A172 (cell line): ENCODE results near the gene TBC1D25. TPM values are rescaled to one million over a fixed set of nuclear protein-coding genes. Genes with fewer than 3 reads are reported as not detected.

Experiments used
- DNase-seq: peaks from one replicate; pipeline ENCODE4 v3.0.0-alpha.2; 2015; ENCODE audit warnings: low spot score
- total RNA-seq: library from RNA; depleted of rRNA; stranded (reverse); fragments of >200 nt; shearing (Covaris generic); gene quantifications from 2 replicates; pipeline ENCODE4 v1.2.3, GENCODE V29; 2014

The TBC1D25 gene
- total RNA-seq, 1 experiment from 2014 or later, result 12.7 TPM

DNA sequence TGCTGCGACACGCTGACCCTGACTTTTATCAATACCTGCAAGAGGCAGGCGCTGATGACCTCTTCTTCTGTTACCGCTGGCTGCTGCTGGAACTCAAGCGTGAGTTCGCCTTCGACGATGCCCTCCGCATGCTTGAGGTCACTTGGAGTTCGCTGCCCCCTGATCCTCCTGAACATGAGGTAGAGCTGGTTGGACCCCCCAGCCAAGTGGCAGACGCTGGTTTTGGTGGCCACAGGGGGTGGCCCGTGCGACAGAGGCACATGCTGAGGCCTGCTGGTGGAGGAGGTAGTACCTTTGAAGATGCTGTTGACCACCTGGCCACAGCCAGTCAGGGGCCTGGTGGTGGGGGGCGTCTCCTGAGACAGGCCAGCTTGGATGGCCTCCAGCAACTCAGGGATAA lies 20.5 kb downstream of the TBC1D25 start:
- DNase-seq, result no peak

DNA sequence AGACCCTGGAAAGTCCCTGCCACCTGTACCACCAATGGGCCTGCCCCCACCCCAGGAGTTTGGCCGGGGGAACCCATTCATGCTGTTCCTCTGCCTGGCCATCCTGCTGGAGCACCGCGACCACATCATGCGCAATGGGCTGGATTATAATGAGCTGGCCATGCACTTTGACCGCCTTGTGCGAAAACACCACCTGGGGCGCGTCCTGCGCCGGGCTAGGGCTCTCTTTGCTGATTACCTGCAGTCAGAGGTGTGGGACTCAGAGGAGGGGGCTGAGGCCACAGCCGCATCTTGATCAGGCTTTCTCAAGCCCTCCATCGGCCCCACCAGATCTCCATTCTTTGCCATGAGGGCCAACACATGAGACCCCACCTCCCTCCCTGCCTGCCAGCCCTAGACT lies 21.2 kb downstream of the TBC1D25 start:
- no peak for DNase-seq

DNA sequence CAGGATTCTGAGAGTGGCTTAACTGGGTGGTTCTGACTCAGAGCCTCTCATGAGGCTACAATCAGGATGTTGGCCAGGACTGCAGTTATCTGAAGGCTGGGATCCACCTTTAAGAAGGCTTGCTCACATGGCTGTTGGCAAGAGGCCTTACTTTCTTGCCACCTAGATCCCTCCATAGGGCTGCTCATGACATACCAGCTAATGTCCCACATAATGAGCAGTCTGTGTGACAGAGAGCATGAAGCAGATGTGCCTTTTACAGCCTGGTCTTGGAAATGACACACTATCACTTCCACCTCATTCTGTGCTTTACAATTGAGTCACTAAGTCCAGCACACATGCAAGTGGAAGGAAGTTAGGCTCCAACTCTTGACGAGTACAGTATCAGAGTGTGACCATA lies 30.4 kb downstream of the TBC1D25 start:
- DNase-seq, result peak; percentile 39

DNA sequence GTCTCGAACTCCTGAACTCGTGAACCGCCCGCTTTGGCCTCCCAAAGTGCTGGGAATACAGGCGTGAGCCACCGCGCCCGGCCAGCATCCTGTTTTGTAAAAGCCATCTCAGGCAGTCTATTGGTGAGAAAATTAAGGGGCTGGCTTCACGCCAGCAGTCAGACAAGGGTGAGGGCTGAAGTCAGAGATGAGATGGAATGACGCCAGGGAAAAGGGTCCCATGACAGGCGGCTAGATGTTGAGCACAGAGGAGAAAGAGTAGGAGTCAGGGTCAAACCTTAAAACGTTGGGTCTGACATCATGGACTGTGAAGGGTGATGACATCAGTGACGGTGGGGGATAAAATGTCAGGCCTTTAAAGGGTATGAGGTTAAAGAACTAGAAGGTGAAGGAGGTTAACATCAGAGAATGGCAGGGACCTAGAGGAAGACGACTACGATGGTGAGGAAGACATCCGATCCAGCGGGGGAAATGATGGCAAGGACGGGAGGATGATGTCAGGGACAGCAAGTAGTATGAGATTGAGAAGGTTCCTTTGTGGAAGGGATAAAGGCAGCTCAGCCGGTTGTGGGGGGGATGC lies 34.3 kb downstream of the TBC1D25 start:
- no peak for DNase-seq

DNA sequence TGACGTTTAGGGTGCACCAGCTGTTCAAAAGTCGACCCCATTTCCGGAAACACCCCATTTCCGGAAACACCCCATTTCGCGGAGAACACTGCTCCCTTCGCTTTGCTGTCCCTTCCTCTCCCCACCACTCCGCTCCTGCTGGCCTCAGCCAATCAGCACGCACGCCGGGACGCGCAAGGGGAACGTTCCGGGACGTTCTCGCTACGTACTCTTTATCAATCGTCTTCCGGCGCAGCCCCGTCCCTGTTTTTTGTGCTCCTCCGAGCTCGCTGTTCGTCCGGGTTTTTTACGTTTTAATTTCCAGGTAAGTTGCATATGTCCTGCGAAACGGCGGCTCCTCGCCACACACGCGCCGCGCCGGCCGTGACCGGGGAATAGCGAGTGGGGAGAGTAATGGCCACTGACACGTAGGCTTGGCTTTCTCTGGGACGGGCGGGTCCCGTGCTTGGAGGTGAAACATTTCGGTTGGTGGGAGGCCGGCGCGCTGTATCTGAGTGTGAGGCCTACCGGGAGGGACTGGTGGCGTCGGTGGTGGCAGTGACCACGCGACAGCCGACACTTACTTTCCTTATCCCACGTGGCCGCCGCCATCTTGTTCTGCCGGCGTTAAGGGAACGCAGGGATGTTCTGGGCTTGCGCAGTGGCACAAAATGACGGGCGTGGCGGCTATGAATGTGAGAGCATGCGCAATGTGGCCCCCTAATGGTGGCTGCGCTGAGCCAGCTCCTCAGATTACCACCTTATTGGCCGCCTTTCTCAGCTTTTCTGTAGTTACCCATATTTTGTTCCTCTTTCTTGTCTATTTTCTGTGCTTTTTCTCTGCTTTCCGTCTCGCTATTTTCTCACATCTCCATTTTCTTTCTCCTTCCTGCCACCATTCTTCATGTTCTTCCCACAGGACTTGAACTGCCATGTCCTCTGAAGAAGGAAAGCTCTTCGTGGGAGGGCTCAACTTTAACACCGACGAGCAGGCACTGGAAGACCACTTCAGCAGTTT lies 35.1 kb downstream of the TBC1D25 start, which contains the start of gene RBM3:
Gene RBM3 (plus strand): TSS at position 215 of the 997 bp plus-strand sequence. CDS start 697 bp downstream, at position 912.
- peak; percentile 91 for DNase-seq

DNA sequence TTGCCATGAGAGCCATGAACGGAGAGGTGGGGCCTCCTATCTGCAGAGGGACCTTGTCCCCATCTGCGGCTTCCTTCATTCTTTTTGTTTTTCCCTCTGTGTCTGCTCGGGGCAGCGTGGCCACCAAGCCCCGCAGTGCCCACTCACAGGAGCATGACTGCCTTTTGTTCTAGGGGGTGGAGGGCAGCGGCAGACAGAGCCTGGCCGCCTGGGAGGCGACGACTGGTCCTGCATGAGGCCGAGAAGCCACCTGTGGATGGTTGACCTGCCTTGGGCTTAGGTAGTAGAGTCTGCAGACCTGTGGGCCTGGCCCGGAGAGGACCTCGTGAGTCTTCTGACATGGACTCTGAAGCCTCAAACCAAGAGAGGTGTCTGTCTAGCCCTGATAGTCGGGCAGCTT lies 36.1 kb downstream of the TBC1D25 start:
- no peak for DNase-seq

DNA sequence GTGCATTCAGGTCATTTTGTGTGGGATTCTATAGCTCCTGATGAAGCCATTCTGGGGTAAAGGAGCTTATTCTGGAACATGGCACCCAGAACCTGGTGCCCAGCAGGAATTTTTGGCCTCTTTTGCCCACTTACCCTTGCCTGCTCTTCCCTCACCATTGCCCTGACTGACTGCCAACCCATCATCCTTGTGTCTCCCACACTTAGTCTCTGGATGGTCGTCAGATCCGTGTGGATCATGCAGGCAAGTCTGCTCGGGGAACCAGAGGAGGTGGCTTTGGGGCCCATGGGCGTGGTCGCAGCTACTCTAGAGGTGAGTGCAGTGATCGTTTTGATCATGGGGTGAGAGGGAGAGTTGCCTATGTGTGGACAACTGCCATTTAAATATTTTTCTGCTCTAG lies 36.6 kb downstream of the TBC1D25 start:
- DNase-seq, result no peak

DNA sequence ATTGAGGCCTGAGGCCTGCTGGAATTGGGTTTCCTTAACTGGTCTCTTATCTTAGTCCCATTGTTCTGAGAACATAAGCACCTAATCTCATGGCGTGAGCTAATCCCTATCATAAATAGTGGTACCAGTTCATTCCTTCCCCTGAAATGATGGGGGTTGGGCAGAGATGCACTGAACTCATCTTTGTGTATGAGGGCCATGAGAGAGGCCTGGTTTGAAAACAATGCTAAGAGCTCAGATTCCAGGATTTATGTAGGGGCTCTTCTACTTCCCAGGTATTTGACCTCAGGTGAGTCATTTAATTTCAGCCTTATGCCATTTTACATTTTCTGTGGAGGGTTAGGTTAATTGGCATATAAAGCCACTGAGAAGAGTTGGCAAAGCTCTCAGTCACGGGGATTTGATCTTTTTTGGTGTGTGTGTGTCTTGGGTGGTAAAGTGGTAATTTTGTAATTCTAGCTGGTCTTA lies 39.2 kb downstream of the TBC1D25 start:
- no peak for DNase-seq

DNA sequence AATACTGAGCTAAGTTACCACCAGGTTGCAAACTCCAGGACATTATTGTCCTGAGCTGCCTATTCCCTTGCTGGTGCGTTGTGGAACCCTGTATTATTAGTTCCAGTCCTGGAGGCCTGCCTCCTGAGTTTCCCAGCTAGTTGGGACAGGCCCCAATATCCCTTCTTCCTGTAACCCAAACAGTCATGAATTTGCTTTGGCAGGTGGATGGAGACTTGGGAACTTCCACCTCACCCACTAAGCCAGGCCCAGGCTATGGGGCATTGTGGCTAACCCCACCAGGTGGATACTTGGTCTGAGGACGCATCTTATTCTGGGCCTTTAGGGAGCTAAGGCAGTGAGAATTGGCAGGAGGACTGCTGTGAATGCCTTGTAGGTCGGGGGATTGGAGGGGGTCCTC lies 39.7 kb downstream of the TBC1D25 start:
- no peak for DNase-seq

DNA sequence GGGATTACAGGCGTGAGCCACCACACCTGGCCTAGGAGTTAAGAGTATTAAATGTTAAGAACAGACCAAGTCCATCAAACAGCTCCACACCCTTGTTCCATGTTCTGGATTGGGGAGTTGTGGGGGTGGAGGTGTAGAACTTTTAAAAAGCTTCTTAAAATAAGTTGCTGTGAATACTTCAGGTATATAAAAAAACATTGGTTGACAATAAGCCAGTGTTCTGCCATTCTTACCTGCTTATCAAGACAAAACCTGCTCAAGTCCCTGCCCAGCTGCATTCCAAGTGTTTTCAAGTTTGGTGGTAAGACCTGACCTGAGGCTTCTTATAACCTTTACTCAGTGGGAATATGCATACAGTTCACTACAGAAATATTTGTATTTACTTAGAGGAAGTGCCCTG lies 41.1 kb downstream of the TBC1D25 start:
- no peak for DNase-seq

DNA sequence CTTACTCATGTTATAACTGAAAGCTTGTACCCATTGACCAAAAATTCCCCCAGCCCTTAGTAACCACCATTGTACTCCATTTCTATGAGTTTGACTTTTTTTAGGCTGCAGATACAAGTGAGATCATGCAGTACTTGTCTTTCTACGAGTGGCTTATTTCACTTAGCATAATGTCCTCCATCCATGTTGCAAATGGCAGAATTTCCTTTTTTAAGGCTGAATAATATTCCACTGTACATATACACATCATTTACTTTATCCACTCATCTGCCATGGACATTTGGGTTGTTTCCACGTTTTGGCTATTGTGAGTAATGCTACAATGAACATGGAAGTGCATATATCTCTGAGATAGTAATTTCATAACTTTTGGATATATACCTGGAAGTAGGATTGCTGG lies 45.2 kb downstream of the TBC1D25 start:
- no peak for DNase-seq

DNA sequence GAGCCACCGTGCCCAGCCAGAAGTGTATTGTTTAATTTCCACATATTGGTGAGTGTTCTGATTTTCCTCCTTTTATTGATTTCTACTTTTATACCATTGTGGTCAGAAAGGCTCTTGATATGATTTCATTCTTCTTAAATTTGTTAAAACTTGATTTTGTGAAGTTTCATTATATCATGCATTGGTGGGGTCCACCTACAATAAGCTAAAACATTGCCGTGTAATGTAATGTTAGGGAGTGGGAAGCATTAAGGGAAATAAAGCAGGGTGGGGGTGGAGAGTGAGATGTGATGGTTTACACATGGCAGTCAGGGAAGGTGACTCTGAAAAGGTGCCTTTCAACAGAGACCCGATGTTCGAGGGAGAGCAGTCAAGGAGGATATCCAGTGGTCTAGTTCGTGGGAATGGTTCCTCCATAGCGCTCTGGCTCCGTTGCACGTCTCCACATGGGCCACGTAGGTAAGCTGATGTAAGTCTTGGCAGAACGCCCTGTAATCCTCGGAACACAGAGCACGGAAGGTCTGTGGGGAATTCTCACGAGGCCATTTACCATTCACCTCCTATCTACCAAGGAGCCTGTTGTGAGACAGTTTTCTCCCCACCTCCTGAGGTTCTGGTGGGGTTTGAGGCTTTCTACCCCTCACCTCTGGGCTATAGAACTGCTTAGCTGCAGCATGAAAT lies 50.1 kb downstream of the TBC1D25 start:
- no peak for DNase-seq

DNA sequence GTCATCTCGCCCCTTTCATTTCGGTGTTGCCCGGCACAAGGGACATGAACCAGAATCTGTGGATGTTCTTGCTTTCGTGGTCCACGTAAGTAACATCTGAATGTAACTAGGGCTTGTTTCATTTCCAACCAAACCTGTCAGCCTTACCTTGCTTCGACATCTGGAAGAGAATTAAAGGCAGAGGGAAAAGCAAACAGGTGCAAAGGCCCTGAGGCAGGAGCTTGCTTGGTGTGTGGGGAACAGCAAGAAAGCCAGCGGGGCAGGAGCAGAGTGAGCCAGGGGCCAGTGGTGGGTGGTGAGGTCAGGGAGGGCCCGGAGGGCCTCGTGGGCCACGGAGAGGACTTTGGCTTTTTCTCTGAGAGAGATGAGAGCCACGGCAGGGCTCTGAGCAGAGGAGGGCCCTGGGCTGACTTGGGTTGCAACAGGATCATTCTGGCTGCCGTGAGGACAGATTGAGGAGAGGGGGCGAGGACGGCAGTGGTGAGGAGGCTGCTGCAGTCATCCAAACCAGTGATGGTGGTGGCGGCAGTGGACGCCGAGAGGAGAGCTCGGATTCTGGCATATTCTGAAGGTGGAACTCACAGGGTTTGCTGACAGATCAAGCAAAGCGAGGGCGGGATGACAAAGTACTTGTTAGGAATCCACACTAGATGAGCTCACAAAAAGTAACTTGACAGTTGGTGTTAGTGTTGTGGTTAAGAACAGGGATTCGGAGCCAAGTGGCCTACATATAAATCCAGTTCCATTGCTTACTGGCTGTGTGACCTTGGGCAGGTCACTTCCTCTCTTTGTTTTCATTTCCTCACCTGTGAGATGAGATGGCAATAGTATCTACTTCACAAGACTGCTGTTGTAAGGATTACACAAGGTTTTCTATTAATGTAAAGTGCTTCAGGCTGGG lies 50.9 kb downstream of the TBC1D25 start:
- DNase-seq, result no peak

DNA sequence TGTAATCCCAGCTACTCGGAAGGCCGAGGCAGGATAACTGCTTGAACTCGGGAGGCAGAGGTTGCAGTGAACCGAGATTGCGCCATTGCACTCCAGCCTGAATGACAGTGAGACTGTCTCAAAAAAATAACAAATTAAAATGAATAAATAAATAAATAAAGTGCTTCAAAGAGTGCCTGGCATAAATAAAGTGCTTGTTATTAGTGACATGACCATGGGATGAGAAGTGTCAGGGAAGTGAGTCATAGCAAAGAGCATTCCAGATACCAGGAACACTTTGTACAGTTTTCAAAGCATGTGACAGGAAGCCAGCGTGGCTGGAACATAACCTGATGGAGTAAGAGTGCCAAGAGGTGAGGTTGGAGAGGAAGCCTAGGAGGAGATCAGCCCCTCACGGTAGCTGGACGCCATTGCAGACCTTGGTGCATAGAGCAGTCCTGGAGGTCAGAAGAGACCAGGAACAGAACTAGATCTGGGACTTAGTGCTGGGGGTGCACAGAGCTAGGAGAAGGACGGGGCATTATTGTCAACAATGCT lies 51.8 kb downstream of the TBC1D25 start:
- peak; percentile 88 for DNase-seq

DNA sequence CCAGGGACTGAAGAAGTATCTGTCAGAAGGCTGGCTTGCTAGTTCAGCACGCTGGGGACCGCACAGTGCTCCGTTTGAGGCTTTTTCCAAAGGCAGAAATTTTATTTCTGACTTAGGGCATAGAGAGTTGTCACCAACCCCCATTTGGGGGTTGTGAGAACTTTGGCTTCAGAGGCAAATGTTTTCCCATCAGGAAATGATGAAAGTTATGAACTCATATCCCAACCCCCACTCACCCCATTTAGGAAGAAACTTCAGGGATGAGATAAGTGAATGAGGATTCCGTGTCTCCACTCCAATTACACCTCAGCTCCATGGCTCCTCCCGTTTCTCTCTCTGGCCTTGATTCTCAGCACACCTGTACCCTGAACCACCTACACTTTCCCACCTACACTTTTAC lies 53.5 kb downstream of the TBC1D25 start:
- no peak for DNase-seq

DNA sequence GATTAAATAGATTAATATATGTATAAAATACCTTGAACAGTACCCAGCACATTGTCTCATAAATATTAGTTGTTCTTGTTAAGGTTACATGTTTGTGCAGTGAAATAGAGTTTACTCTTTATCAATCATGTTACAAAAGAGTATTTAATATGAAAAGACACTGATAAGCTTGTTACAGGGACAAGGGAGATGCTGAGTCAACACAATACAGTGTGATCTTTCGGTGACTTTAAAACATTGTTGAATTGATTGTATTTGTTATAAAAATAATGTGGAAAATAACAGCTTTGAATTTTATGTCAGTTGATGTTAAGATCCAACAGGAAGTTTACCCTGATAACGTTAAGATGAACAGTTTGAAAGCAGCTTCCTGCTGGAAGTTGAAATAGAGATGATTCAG lies 56.4 kb downstream of the TBC1D25 start:
- DNase-seq, result no peak

DNA sequence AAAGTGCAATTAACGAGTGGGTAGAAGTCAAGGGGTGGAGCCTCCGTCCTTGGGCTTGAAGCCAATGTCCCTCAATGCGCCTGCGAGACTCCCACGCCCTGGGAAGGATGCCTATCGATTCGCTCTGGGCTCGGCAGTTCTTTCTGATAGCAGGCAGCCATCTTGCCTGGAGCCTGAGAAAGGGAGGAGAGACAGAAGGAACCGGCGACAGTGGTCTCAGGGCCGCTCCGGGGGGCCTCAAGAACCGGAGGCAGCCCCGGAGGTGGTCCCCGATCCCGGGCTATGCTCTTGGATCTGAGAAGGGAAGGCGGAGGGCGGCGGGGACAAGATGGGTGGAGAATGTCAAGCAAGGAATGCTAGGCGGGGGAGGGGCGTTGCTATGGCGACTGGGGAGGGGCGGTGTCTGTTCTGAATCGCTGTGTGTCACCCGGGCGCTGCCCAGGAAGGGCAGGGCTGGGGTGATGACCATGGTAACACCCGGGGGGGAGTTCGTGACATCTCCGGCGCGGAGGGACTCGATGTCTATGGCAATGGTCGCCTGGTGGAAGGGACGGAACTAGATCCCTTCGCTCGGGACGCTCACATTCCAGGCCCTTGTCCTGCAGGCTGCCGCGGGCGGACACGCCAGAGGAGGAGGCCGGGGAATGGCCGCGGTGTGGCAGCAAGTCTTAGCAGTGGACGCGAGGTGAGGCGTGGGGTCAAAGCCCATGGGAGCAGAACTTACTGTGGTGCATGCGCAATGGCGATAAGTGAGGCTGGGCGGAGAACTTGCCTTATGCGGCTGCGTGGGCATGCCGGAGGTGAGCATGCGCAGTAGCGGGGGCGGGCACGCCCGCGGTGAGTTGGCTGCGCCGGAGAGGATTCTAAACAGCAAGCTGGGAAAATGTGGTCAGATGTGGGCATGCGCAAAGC lies 58.1 kb downstream of the TBC1D25 start, which contains the start of gene WDR13:
Gene WDR13 (plus strand): TSS at position 140 of the 912 bp plus-strand sequence. CDS start 505 bp downstream, at position 645.
- DNase-seq, result peak; percentile 87

DNA sequence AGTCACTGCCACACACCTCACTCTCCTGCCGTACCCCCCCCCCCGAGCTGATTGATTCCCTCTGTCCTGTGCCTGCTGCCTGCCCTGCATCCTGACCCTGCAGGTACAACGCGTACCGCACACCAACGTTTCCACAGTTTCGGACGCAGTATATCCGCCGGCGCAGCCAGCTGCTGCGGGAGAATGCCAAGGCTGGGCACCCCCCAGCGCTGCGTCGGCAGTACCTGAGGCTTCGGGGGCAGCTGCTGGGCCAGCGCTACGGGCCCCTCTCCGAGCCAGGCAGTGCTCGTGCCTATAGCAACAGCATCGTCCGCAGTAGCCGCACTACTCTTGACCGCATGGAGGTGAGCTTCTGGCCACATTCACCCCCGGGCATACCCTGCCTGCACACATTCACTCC lies 59.1 kb downstream of the TBC1D25 start:
- no peak for DNase-seq

DNA sequence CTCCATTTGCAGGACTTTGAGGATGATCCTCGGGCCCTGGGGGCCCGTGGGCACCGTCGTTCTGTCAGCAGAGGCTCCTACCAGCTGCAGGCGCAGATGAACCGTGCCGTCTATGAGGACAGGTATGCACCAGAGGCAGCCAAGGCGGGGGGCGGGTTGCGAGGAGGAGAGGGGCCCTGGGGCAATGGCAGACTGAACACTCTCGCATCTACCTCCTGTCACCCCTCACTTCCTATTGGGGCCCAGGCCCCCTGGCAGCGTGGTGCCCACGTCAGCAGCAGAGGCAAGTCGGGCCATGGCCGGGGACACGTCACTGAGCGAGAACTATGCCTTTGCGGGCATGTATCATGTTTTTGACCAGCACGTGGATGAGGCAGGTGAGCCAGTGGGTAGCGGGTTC lies 59.8 kb downstream of the TBC1D25 start:
- no peak for DNase-seq

DNA sequence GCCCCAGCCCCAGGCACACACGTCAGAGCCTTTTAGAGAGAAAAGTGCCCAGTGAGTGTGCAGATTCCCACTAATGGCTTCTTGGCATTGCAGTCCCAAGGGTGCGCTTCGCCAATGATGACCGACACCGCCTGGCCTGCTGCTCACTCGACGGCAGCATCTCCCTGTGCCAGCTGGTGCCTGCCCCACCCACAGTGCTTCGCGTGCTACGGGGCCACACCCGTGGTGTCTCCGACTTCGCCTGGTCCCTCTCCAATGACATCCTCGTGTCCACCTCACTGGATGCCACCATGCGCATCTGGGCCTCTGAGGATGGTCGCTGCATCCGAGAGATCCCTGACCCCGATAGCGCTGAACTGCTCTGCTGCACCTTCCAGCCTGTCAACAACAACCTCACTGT lies 60.7 kb downstream of the TBC1D25 start:
- no peak for DNase-seq
